ENCODE measurements around the gene GBP4.

The GBP4 gene

GRCh38 chr1:89170170-89171066 lies 28.3 kb downstream of the GBP4 start:
- DNase-seq (ENCODE audit: low spot score), result no peak

GRCh38 chr1:89169166-89169565 lies 29.6 kb downstream of the GBP4 start:
- no peak for DNase-seq (ENCODE audit: low spot score)

- DNase-seq (ENCODE audit: low spot score), result no peak
Observed at GRCh38 chr1:89167590-89168230, 31.0 kb downstream of the GBP4 start.

- no peak for DNase-seq (ENCODE audit: low spot score)
Observed at GRCh38 chr1:89166705-89167104, 32.0 kb downstream of the GBP4 start.

GRCh38 chr1:89165811-89166210 lies 32.9 kb downstream of the GBP4 start:
- DNase-seq (ENCODE audit: low spot score), result no peak

GRCh38 chr1:89151047-89151446 lies 47.7 kb downstream of the GBP4 start:
- DNase-seq (ENCODE audit: low spot score), result no peak

GRCh38 chr1:89149976-89150375 lies 48.8 kb downstream of the GBP4 start:
- no peak for DNase-seq (ENCODE audit: low spot score)

- no peak for DNase-seq (ENCODE audit: low spot score)
Observed at GRCh38 chr1:89149229-89149628, 49.5 kb downstream of the GBP4 start.

GRCh38 chr1:89147678-89148658 lies 50.8 kb downstream of the GBP4 start:
- DNase-seq (ENCODE audit: low spot score), result no peak

- DNase-seq (ENCODE audit: low spot score), result no peak
Observed at GRCh38 chr1:89146721-89147120, 52.0 kb downstream of the GBP4 start.

- no peak for DNase-seq (ENCODE audit: low spot score)
Observed at GRCh38 chr1:89143484-89143883, 55.3 kb downstream of the GBP4 start.

GRCh38 chr1:89142160-89142559 lies 56.6 kb downstream of the GBP4 start:
- DNase-seq (ENCODE audit: low spot score), result no peak

- no peak for DNase-seq (ENCODE audit: low spot score)
Observed at GRCh38 chr1:89133747-89134146, 65.0 kb downstream of the GBP4 start.
